ENCODE results near the gene PPA1. TPM values are rescaled to one million over a fixed set of nuclear protein-coding genes. Genes with fewer than 3 reads are reported as not detected.

PPA1 gene
- total RNA-seq, 3 donors from 2014 or later (not counting 1 experiment from before 2014, with no cell fraction given) = 17.0 to 26.5 (median 19.2) TPM

DNA sequence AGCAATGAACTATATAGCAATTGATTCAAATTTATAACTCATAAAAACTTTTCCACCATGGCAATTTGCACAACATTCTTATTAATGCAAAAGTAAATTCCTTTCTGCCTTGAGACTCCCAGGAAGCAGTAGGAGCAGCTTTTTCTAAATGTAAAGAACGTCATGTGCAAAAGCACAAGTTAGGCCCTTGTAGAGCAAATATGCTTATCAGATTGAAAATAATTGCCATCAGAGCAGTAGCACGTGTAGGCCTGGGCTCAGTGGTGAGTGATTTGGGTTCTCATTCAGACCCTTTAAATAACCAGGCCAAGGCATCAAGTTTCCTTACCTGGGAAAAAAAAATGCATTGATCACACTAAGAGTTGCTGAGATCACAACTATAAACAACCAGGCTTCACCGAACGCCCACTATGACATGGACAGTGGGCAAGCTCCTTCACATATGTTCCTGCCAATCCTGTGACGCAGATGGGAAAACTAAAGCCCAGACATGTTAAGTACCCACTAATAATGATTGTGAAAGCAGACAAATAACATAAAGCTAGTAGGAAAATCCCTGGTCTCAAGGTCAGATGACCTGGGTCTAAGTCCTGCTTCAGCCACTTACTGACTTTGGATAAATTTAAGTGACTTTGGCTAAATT lies 40.8 kb downstream of the PPA1 start:
- H3K27me3 Mint-ChIP-seq (ENCODE audit: low read depth in 2 of 2) = no peaks in the 10 kb centered on the region
- no peaks in the 10 kb centered on the region for H3K9me3 ChIP-seq (ENCODE audit: control insufficient read depth, insufficient read depth, low read length)

DNA sequence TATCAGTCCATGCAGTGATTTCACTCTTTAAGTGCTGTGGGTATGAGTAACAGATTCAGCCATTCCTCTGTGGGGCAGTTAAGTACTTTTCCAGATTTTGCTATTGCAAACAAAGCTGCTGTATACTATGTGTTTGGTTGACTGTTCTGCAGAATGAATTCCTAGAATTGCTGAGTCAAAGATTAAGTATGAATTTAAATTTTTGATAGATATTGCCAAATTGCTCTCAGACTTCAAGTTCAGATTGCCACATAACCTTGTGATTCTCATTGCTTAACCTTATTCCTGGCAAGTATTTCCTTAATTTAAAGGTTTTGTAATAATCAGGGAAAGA lies 41.3 kb downstream of the PPA1 start:
- intact Hi-C loops (cut with micrococcal nuclease) = no loop called here
- Histone ChIP-seq H3K36me3 (ENCODE audit: control insufficient read depth, insufficient read depth, low read length) (no peaks in the 10 kb centered on the region), H3K27ac (ENCODE audit: low read length) (no peak overlapping the region), H3K4me3 (ENCODE audit: low read length) (no peak overlapping the region), H3K4me1 (ENCODE audit: control insufficient read depth, insufficient read depth, low read length) (peaks cover 6% of the 10 kb centered on the region), H3K27me3 (ENCODE audit: control insufficient read depth, insufficient read depth, low read length) (no peaks in the 10 kb centered on the region), H3K9me3 (ENCODE audit: control insufficient read depth, insufficient read depth, low read length) (no peaks in the 10 kb centered on the region)
- no peaks in the 10 kb centered on the region for H3K27me3 Mint-ChIP-seq (ENCODE audit: low read depth in 2 of 2)
- TF ChIP-seq, protein P1, sequence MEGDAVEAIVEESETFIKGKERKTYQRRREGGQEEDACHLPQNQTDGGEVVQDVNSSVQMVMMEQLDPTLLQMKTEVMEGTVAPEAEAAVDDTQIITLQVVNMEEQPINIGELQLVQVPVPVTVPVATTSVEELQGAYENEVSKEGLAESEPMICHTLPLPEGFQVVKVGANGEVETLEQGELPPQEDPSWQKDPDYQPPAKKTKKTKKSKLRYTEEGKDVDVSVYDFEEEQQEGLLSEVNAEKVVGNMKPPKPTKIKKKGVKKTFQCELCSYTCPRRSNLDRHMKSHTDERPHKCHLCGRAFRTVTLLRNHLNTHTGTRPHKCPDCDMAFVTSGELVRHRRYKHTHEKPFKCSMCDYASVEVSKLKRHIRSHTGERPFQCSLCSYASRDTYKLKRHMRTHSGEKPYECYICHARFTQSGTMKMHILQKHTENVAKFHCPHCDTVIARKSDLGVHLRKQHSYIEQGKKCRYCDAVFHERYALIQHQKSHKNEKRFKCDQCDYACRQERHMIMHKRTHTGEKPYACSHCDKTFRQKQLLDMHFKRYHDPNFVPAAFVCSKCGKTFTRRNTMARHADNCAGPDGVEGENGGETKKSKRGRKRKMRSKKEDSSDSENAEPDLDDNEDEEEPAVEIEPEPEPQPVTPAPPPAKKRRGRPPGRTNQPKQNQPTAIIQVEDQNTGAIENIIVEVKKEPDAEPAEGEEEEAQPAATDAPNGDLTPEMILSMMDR (IDR thresholded peaks at IDR 0.05) = no peak
- H3K27ac Mint-ChIP-seq = no peak overlapping the region
- H3K4me3 Mint-ChIP-seq = no peak overlapping the region
- H3K9me3 Mint-ChIP-seq = no peaks in the 10 kb centered on the region
- peaks cover 2 to 7% of the 10 kb centered on the region in 2 donors for H3K4me1 Mint-ChIP-seq
- no peaks in the 10 kb centered on the region for H3K36me3 Mint-ChIP-seq
- no peak for ATAC-seq
- DNase-seq = no peak

More for the DNA sequence above, 40.8 kb downstream of the PPA1 start:
- no peak overlapping the region for H3K27ac ChIP-seq (ENCODE audit: low read length)
- no peaks in the 10 kb centered on the region for H3K36me3 Mint-ChIP-seq
- no peaks in the 10 kb centered on the region for H3K27me3 ChIP-seq (ENCODE audit: control insufficient read depth, insufficient read depth, low read length)
- no peak overlapping the region for H3K4me3 Mint-ChIP-seq
- peaks cover 7 to 13% of the 10 kb centered on the region in 2 donors for H3K4me1 Mint-ChIP-seq
- TF ChIP-seq, protein P1 (IDR thresholded peaks at IDR 0.05) = no peak
- no peak overlapping the region for H3K27ac Mint-ChIP-seq
- H3K36me3 ChIP-seq (ENCODE audit: control insufficient read depth, insufficient read depth, low read length) = no peaks in the 10 kb centered on the region
- no peak overlapping the region for H3K4me3 ChIP-seq (ENCODE audit: low read length)
- no peaks in the 10 kb centered on the region for H3K9me3 Mint-ChIP-seq
- intact Hi-C loops (cut with micrococcal nuclease) = no loop called here
- ATAC-seq (no peak), DNase-seq (no peak)
- WGBS (ENCODE audit: insufficient coverage) = 92% methylated on average over 4 of the region's 5 CpGs
- H3K4me1 ChIP-seq (ENCODE audit: control insufficient read depth, insufficient read depth, low read length) = peaks cover 11% of the 10 kb centered on the region

DNA sequence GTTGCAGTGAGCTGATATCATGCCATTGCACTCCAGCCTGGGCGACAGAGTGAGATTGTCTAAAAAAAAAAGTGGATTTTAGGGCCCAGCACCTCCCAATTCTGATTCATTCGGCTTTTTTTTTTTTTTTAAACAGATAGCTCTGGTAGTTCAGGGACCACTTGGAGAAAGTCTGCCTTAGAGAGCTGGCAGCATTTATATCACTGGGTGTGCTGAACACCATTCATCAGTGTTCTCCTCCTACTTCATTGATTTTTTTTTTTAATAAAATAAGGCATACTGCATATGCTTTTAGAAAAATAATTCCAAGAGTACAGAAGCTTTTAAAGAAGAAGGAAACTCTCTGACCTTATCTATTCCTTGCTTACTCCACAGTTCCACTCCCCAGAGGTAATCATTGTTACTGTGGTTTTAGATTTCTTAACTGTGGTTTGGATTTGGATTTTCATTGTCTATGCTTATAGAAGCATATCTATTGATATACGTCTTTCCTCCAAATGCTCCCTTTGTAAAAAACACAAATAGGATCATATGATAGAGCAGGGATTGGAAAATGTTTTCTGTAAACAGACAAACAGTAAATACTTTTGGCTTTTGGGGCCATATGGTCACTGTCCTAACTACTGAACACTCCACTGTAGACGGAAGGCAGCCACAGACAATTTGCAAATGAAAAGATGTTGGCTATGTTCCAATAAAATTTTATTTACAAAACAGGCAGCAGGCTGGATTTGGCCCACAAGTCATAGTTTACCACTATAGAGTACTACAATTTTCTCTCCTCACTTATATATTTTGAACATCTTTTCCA lies 41.9 kb downstream of the PPA1 start:
- H3K4me1 Mint-ChIP-seq = peaks cover 0 to 6% of the 10 kb centered on the region in 2 donors
- no peak overlapping the region for H3K27ac Mint-ChIP-seq
- H3K9me3 ChIP-seq (ENCODE audit: control insufficient read depth, insufficient read depth, low read length) = no peaks in the 10 kb centered on the region
- ATAC-seq (no peak), DNase-seq (no peak)
- H3K4me3 Mint-ChIP-seq = no peak overlapping the region
- WGBS (ENCODE audit: insufficient coverage) = 93% methylated on average over 3 of the region's 4 CpGs
- no peaks in the 10 kb centered on the region for H3K9me3 Mint-ChIP-seq
- intact Hi-C loops (cut with micrococcal nuclease) = no loop called here
- no peak overlapping the region for H3K4me3 ChIP-seq (ENCODE audit: low read length)
- TF ChIP-seq, protein P1 (IDR thresholded peaks at IDR 0.05) = no peak
- H3K4me1 ChIP-seq (ENCODE audit: control insufficient read depth, insufficient read depth, low read length) = no peaks in the 10 kb centered on the region
- H3K27ac ChIP-seq (ENCODE audit: low read length) = no peak overlapping the region
- H3K36me3 ChIP-seq (ENCODE audit: control insufficient read depth, insufficient read depth, low read length) = no peaks in the 10 kb centered on the region
- H3K27me3 Mint-ChIP-seq (ENCODE audit: low read depth in 2 of 2) = no peaks in the 10 kb centered on the region
- no peaks in the 10 kb centered on the region for H3K36me3 Mint-ChIP-seq
- no peaks in the 10 kb centered on the region for H3K27me3 ChIP-seq (ENCODE audit: control insufficient read depth, insufficient read depth, low read length)
